Stomach (tissue), 9 donors: ENCODE measurements around the gene SURF2. TPM values are rescaled to one million over a fixed set of nuclear protein-coding genes. Genes with fewer than 3 reads are reported as not detected.

ENCODE experiments used
- DNase-seq, 2 donors: peaks; one replicate each; pipeline versions ENCODE4 v3.0.0 to v3.0.0-alpha.2; 2013 to 2019
- H3K27ac ChIP-seq, 5 donors: fragments of 200-600 bp in 4 of 5; sonication (generic) in 4 of 5; one replicate each; pipeline ENCODE4 v1.5.1; 2013 to 2019; ENCODE audit warnings: mild to moderate bottlenecking in 1 of 5, moderate library complexity in 1 of 5
- H3K27me3 ChIP-seq, 3 donors: fragments of 200-600 bp; sonication (generic); one replicate each; pipeline ENCODE4 v1.5.1; 2017 to 2019; ENCODE audit warnings: mixed run types in 1 of 3
- H3K36me3 ChIP-seq, 4 donors: fragments of 200-600 bp; sonication (generic); 1 replicate in 3 of 4; 2 replicates in 1 of 4; pipeline ENCODE4 v1.5.1; 2016 to 2019
- H3K4me1 ChIP-seq, 4 donors: fragments of 200-600 bp; sonication (generic); one replicate each; pipeline ENCODE4 v1.5.1; 2016 to 2019
- H3K4me3 ChIP-seq, 4 donors: fragments of 200-600 bp; sonication (generic) in 3 of 4; one replicate each; pipeline ENCODE4 v1.5.1; 2016 to 2019; ENCODE audit warnings: mild to moderate bottlenecking in 1 of 4
- H3K9me3 ChIP-seq, 4 donors: fragments of 200-600 bp; sonication (generic); one replicate each; pipeline ENCODE4 v1.5.1; 2016 to 2019
- CTCF ChIP-seq, 7 experiments: fragments of 450-650 bp in 4 of 7; fragments of 200-600 bp in 3 of 7; sonication (generic) in 3 of 7; IDR thresholded peaks; one replicate each; pipeline ENCODE4 v1.5.1; 2016 to 2019; ENCODE audit warnings: antibody characterized with exemption in 7 of 7, control low read depth in 2 of 7, mild to moderate bottlenecking in 1 of 7
- EP300 ChIP-seq: sonication (generic); formaldehyde crosslinking; IDR thresholded peaks from one replicate; pipeline ENCODE4 v1.6.1; 2017; ENCODE audit warnings: antibody characterized with exemption
- POLR2A ChIP-seq, 4 donors: fragments of 450-650 bp; IDR thresholded peaks; one replicate each; pipeline ENCODE4 v1.6.1; 2016; ENCODE audit warnings: antibody characterized with exemption in 4 of 4, control low read depth in 2 of 4, mild to moderate bottlenecking in 1 of 4, moderate library complexity in 1 of 4
- POLR2AphosphoS5 ChIP-seq, 3 donors: sonication (generic); formaldehyde crosslinking; IDR thresholded peaks; one replicate each; pipeline ENCODE4 v1.6.1; 2016; ENCODE audit warnings: antibody characterized with exemption in 3 of 3
- WGBS, 5 donors: extraction: QIAGEN DNeasy Blood & Tissue Kit in 3 of 5; methylation state at CpG; one replicate each; pipeline versions ENCODE4 v1.1.5 to v1.1.7; 2013 to 2018; 5-methylcytosine and 5-hydroxymethylcytosine counted together
- intact Hi-C: fragments of 100-400 bp; cut with DNase I; formaldehyde crosslinking; loops from one replicate; pipeline ENCODE4 v1.15.1; 2023; ENCODE audit warnings: low total_unique reads
- polyA plus RNA-seq, 3 donors: library from polyadenylated mRNA; stranded (reverse); fragments of 200-250 nt; gene quantifications; one replicate each; pipeline ENCODE4 v1.2.3, GENCODE V29; 2013
- total RNA-seq, 5 donors: library from RNA; depleted of rRNA; stranded (reverse); fragments of >200 nt; gene quantifications; one replicate each; pipeline versions ENCODE4 v1.1.0 to v1.2.3, GENCODE V29; 2014 to 2016
- donor health status: healthy with polysubstance abuse.
- donor health status: Bipolar disorder and iron deficiency.
- donor health status: healthy.

Gene SURF2
- total and polyA plus RNA-seq, 8 donors = 1.8 to 75.3 (median 33.2) TPM

- Histone ChIP-seq H3K36me3 (peaks cover 0 to 18% (median 11%) of the 10 kb centered on the region in 4 donors), H3K4me3 (no peak overlapping the region), H3K27ac (no peak overlapping the region), H3K27me3 (peaks cover 0 to 48% (median 21%) of the 10 kb centered on the region in 3 donors), H3K9me3 (no peaks in the 10 kb centered on the region), H3K4me1 (no peaks in the 10 kb centered on the region)
- 65 to 72% (median 68%) methylated on average over 7 to 9 of the region's 9 CpGs for WGBS, 5 donors
- intact Hi-C loops = no loop called here
- TF ChIP-seq POLR2A (IDR thresholded peaks at IDR 0.05) (no peak), EP300 (no peak), CTCF (IDR thresholded peaks at IDR 0.05) (no peak), POLR2AphosphoS5 (IDR thresholded peaks at IDR 0.05) (no peak)
- no peak for DNase-seq
Measured at GRCh38 chr9:133397895-133398294, 41.5 kb downstream of the SURF2 start.

- TF ChIP-seq EP300 (no peak), POLR2AphosphoS5 (IDR thresholded peaks at IDR 0.05) (no peak), POLR2A (IDR thresholded peaks at IDR 0.05) (no peak), CTCF (IDR thresholded peaks at IDR 0.05) (no peak)
- Histone ChIP-seq H3K27me3 (peaks cover 0 to 24% (median 12%) of the 10 kb centered on the region in 3 donors), H3K4me1 (no peaks in the 10 kb centered on the region), H3K9me3 (no peaks in the 10 kb centered on the region), H3K27ac (no peak overlapping the region), H3K4me3 (no peak overlapping the region), H3K36me3 (peaks cover 0 to 37% (median 26%) of the 10 kb centered on the region in 4 donors)
- 86 to 89% (median 88%) methylated on average over 8 to 12 of the region's 12 CpGs for WGBS, 5 donors
- intact Hi-C loops = no loop called here
- no peak for DNase-seq
Measured at GRCh38 chr9:133400292-133400691, 43.9 kb downstream of the SURF2 start.

DNA sequence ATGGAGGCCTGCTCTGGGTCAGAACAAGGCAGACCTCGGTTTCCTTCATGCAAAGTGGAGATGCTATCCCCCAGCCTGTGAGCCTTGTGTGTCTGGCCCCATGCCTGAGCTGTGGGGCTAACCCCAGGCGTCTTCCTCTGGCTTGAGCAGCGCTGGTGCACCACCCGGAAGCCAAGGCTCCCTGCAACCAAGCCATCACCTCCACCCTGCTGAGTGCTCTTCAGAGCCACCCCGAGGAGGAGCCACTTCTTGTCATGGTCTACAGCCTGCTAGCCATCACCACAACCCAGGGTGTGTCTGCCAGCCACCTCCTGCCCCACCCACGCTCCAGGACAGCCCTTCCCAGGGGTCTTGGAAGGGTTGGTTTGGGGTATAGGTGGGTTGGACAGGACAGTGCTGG, 45.2 kb downstream of the SURF2 start:
- DNase-seq = no peak
- Histone ChIP-seq H3K4me3 (no peak overlapping the region), H3K27me3 (peaks cover 0 to 13% (median 6%) of the 10 kb centered on the region in 3 donors), H3K27ac (no peak overlapping the region), H3K36me3 (peaks cover 5 to 50% (median 39%) of the 10 kb centered on the region in 4 donors), H3K4me1 (no peaks in the 10 kb centered on the region), H3K9me3 (no peaks in the 10 kb centered on the region)
- TF ChIP-seq POLR2AphosphoS5 (IDR thresholded peaks at IDR 0.05) (no peak), EP300 (no peak), POLR2A (IDR thresholded peaks at IDR 0.05) (no peak), CTCF (IDR thresholded peaks at IDR 0.05) (no peak)
- WGBS, 5 donors = 78 to 86% (median 82%) methylated on average over 5 to 6 of the region's 6 CpGs
- intact Hi-C loops = no loop called here

- intact Hi-C loops = no loop called here
Measured at GRCh38 chr9:133402689-133403088, 46.3 kb downstream of the SURF2 start.

More at GRCh38 chr9:133402689-133403088, 46.3 kb downstream of the SURF2 start:
- DNase-seq = no peak
- WGBS, 5 donors = 63 to 79% (median 75%) methylated on average over 4 to 7 of the region's 7 CpGs
- peaks cover 0 to 3% (median 0%) of the 10 kb centered on the region in 3 donors for H3K27me3 ChIP-seq
- H3K4me1 ChIP-seq = no peaks in the 10 kb centered on the region
- no peak for TF ChIP-seq POLR2A (IDR thresholded peaks at IDR 0.05)
- TF ChIP-seq CTCF (IDR thresholded peaks at IDR 0.05) = no peak
- TF ChIP-seq EP300 = no peak
- TF ChIP-seq POLR2AphosphoS5 (IDR thresholded peaks at IDR 0.05) = no peak
- no peaks in the 10 kb centered on the region for H3K9me3 ChIP-seq
- H3K27ac ChIP-seq = no peak overlapping the region
- H3K4me3 ChIP-seq = no peak overlapping the region
- peaks cover 6 to 60% (median 50%) of the 10 kb centered on the region in 4 donors for H3K36me3 ChIP-seq
